Measurements from ENCODE around the gene HAUS7.

HAUS7 gene

DNA sequence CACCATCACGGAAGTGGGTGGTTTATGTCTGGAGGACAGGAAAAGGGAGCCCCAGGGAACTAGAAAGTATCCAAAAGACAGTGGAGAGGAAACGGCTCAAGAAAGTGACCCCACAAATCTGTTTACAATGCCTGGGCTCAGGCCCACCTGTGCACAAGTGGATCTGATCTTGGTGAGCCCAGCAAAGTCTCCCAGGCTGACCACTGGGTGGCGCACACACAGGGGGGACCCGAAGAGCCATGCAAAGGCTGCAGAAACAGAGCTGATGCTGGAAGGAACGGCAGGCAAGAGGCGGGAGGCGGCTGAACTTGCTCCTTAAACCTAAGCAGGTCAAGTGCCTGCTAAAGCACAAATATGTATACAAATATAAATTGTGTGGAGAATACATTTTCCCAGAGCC, 9.6 kb downstream of the HAUS7 start:
- TF ChIP-seq ZFX (IDR thresholded peaks at IDR 0.05), result no peak
- TF ChIP-seq, protein P1, sequence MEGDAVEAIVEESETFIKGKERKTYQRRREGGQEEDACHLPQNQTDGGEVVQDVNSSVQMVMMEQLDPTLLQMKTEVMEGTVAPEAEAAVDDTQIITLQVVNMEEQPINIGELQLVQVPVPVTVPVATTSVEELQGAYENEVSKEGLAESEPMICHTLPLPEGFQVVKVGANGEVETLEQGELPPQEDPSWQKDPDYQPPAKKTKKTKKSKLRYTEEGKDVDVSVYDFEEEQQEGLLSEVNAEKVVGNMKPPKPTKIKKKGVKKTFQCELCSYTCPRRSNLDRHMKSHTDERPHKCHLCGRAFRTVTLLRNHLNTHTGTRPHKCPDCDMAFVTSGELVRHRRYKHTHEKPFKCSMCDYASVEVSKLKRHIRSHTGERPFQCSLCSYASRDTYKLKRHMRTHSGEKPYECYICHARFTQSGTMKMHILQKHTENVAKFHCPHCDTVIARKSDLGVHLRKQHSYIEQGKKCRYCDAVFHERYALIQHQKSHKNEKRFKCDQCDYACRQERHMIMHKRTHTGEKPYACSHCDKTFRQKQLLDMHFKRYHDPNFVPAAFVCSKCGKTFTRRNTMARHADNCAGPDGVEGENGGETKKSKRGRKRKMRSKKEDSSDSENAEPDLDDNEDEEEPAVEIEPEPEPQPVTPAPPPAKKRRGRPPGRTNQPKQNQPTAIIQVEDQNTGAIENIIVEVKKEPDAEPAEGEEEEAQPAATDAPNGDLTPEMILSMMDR (conservative IDR thresholded peaks at IDR 0.05), result peak; percentile 80
- H3K27ac ChIP-seq, result no peak overlapping the region

DNA sequence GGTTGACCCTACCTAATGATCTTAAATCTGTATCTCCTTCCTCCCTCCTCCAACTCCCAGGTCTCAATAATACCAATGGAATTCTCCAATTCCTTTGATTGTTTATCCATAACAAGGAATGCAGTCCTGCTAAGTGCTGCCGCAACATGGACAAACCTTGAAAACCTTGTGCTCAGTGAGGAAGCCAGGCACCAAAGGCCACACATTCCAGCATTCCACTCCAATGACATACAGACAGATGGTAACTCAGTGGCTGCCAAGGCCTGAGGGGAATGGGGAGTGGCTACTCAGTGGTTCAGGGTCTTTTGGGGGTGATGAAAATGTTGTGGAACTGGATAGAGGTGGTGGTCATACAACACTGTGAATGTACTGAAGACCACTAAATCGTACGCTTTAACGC, 10.4 kb downstream of the HAUS7 start:
- no peak for TF ChIP-seq ZFX (IDR thresholded peaks at IDR 0.05)
- TF ChIP-seq, protein P1 (conservative IDR thresholded peaks at IDR 0.05), result no peak
- H3K27ac ChIP-seq, result no peak overlapping the region

GRCh38 chrX:153458476-153458875, 11.9 kb downstream of the HAUS7 start:
- TF ChIP-seq, protein P1 (conservative IDR thresholded peaks at IDR 0.05), result no peak
- no peak for TF ChIP-seq ZFX (IDR thresholded peaks at IDR 0.05)

DNA sequence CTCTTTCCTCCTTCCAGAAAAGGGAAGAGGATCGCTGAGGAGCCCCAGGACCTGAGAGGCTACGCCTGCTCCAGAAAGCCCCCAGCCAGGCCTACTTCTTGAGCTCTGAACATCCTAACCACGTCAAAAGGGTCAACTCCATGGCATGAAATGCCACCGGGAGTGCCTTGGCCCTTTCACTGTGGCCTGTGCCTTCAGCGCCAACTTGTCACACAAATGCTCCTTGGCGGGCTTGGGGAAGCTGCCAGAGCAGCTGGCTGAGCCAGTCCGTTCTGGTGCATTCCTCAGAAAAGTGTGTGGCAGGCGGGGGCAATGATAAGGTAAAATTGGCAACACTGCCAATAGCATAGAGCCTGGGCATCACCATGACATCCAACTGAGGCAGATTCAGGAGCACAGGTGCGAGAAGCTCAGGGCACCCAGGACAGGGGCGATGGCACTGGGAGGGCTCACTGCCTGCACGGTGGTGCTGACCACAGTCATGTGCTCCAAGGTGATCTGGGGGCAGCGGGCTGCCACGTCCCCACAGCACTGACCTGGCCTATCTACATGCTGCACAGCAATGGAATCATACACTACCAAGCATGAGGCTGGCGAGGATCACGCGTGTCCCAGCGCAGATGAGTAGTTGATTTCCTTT, 12.4 kb downstream of the HAUS7 start:
- no peak for TF ChIP-seq ZFX (IDR thresholded peaks at IDR 0.05)
- TF ChIP-seq, protein P1 (conservative IDR thresholded peaks at IDR 0.05), result no peak
- H3K27ac ChIP-seq, result no peak overlapping the region

More at GRCh38 chrX:153458476-153458875, 11.9 kb downstream of the HAUS7 start:
- no peak overlapping the region for H3K27ac ChIP-seq

DNA sequence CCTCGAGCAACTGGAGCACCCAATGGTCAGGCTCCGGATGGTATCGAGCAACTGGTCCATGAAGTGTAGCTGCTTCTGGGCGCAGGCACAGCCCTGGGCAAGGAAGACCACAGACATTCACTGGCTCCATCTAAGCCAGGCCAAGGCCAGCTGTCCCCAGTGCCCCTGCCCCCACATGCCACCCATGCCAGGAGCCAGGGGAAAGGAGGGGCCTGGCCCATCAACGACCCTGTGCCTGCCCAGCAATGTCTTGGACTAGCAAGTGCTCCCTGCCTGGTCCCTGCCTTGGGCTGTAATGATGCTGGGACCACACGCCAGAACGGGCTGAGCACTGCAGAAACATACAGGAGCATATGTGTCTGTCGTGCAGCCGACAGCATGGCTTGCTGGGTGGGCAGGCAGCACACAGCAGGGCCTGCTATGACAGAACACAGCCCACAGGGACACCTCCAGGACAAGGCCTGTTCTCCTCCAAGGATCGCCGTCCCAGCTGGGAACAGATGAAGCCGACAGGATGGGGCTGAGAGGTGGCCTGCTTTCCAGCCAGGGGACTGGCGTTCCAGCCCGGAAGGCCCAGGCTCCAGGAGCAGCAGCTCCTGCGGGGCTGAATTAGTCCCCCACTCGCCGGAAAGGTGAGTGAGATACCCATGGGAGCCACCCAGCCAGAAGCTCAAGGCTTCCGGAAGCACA, 13.1 kb downstream of the HAUS7 start:
- no peak overlapping the region for H3K27ac ChIP-seq
- TF ChIP-seq ZFX (IDR thresholded peaks at IDR 0.05), result no peak

DNA sequence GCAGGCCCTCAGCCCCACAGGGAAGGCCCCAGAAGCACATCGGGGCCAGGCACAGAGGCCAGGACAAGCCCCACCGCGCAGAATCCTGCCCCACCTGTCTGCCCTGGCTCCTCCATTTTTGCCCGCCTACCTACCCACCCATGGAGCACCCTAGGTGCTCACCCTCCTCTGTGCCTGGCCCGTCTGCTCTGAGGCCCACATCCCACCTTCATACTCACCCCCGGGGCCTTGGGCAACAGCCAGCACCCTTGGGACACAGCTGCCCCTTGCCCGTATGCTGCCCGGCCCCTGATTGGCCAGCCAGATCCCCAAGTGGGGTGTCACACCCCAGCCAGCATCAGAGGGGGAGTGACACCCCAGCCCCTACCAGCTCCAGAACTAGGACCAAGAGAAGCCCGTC, 13.7 kb downstream of the HAUS7 start:
- H3K27ac ChIP-seq, result no peak overlapping the region
- TF ChIP-seq ZFX (IDR thresholded peaks at IDR 0.05), result no peak
- TF ChIP-seq, protein P1 (conservative IDR thresholded peaks at IDR 0.05), result no peak

GRCh38 chrX:153456161-153456560, 14.2 kb downstream of the HAUS7 start:
- no peak overlapping the region for H3K27ac ChIP-seq
- TF ChIP-seq ZFX (IDR thresholded peaks at IDR 0.05), result no peak
- TF ChIP-seq, protein P1 (conservative IDR thresholded peaks at IDR 0.05), result no peak

All from C4-2B (cell line).